HepG2 (cell line): Measurements from ENCODE around the gene ZNF142. TPM values are rescaled to one million over a fixed set of nuclear protein-coding genes. Genes with fewer than 3 reads are reported as not detected.

ENCODE experiments used
- AHR ChIP-seq: IDR thresholded peaks from 2 replicates; pipeline ENCODE4 v1.6.1; 2018; ENCODE audit warnings: missing genetic modification reagents, missing compliant biosample characterization
- BRCA1 ChIP-seq: sonication (generic); formaldehyde crosslinking; IDR thresholded peaks from 2 replicates; pipeline ENCODE4 v1.4.0; 2020; ENCODE audit warnings: missing genetic modification reagents
- CC2D1A ChIP-seq: sonication (generic); formaldehyde crosslinking; IDR thresholded peaks from 2 replicates; pipeline ENCODE4 v1.8.1; 2023; ENCODE audit warnings: mild to moderate bottlenecking, missing genetic modification reagents
- CCDC6 ChIP-seq: sonication (generic); formaldehyde crosslinking; IDR thresholded peaks from 2 replicates; pipeline ENCODE4 v1.8.1; 2022; ENCODE audit warnings: mild to moderate bottlenecking, missing genetic modification reagents, moderate library complexity
- CHD4 ChIP-seq: fragments of 200-600 bp; sonication (generic); IDR thresholded peaks from 2 replicates; pipeline ENCODE4 v1.7.0; 2017; ENCODE audit warnings: mild to moderate bottlenecking, low read length, borderline replicate concordance
- CSRNP1 ChIP-seq: sonication (generic); formaldehyde crosslinking; IDR thresholded peaks from 2 replicates; pipeline ENCODE4 v1.8.1; 2023; ENCODE audit warnings: mild to moderate bottlenecking, missing genetic modification reagents
- CTCF ChIP-seq: sonication (generic); formaldehyde crosslinking; IDR thresholded peaks from 2 replicates; pipeline ENCODE4 v1.5.0; 2020; ENCODE audit warnings: mild to moderate bottlenecking, missing genetic modification reagents, moderate library complexity
- FOXA1 ChIP-seq, 2 experiments: fragments of 450-650 bp in 1 of 2; sonication (generic) in 1 of 2; formaldehyde crosslinking in 1 of 2; IDR thresholded peaks; 2 replicates each; pipeline versions ENCODE4 v1.4.0 to v1.6.1; 2016 to 2020; ENCODE audit warnings: missing genetic modification reagents in 1 of 2
- FOXC1 ChIP-seq: sonication (generic); formaldehyde crosslinking; IDR thresholded peaks from 2 replicates; pipeline ENCODE4 v1.8.0; 2022; ENCODE audit warnings: mild to moderate bottlenecking, missing genetic modification reagents, borderline replicate concordance
- FOXK1 ChIP-seq: sonication (generic); formaldehyde crosslinking; IDR thresholded peaks from 2 replicates; pipeline ENCODE4 v1.4.0; 2020; ENCODE audit warnings: low read depth, missing genetic modification reagents, borderline replicate concordance
- HCFC1 ChIP-seq: fragments of 150-350 bp; IDR thresholded peaks from 2 replicates; pipeline ENCODE4 v1.6.1; 2014; ENCODE audit warnings: low read depth, low read length
- HOXA3 ChIP-seq: sonication (generic); formaldehyde crosslinking; IDR thresholded peaks from 2 replicates; pipeline ENCODE4 v1.5.0; 2020; ENCODE audit warnings: missing genetic modification reagents
- KLF15 ChIP-seq: sonication (generic); formaldehyde crosslinking; IDR thresholded peaks from 2 replicates; pipeline ENCODE4 v1.8.1; 2023; ENCODE audit warnings: borderline replicate concordance, mild to moderate bottlenecking, inconsistent platforms, missing genetic modification reagents, mixed read lengths
- MATR3 ChIP-seq: sonication (generic); formaldehyde crosslinking; IDR thresholded peaks from 2 replicates; pipeline ENCODE4 v1.4.0; 2020; ENCODE audit warnings: missing genetic modification reagents
- REXO4 ChIP-seq: sonication (generic); formaldehyde crosslinking; IDR thresholded peaks from 2 replicates; pipeline ENCODE4 v1.8.0; 2022; ENCODE audit warnings: missing genetic modification reagents, mild to moderate bottlenecking, borderline replicate concordance
- RFXANK ChIP-seq: IDR thresholded peaks from 2 replicates; pipeline ENCODE4 v1.6.1; 2016
- STAG1 ChIP-seq: sonication (generic); formaldehyde crosslinking; IDR thresholded peaks from 2 replicates; pipeline ENCODE4 v1.4.0; 2020; ENCODE audit warnings: missing genetic modification reagents
- TAF15 ChIP-seq: fragments of 200-400 bp; formaldehyde crosslinking; IDR thresholded peaks from one replicate; pipeline ENCODE4 v1.6.1; 2018; ENCODE audit warnings: mild to moderate bottlenecking, low read depth, low read length; ENCODE audit not compliant: poor library complexity, severe bottlenecking
- U2AF2 ChIP-seq: fragments of 200-400 bp; formaldehyde crosslinking; IDR thresholded peaks from 2 replicates; pipeline ENCODE4 v1.6.1; 2017; ENCODE audit warnings: low read depth, mild to moderate bottlenecking, low read length
- ZBTB20 ChIP-seq: sonication (generic); formaldehyde crosslinking; IDR thresholded peaks from 2 replicates; pipeline ENCODE4 v1.8.1; 2023; ENCODE audit warnings: missing genetic modification reagents, low read depth, mild to moderate bottlenecking, borderline replicate concordance
- ZBTB7A ChIP-seq: sonication (generic); formaldehyde crosslinking; IDR thresholded peaks from 2 replicates; pipeline ENCODE4 v1.8.0; 2022; ENCODE audit warnings: mild to moderate bottlenecking, missing genetic modification reagents
- ZFP82 ChIP-seq: sonication (generic); formaldehyde crosslinking; IDR thresholded peaks from 2 replicates; pipeline ENCODE4 v1.5.1; 2020; ENCODE audit warnings: mild to moderate bottlenecking, missing genetic modification reagents, borderline replicate concordance
- ZKSCAN5 ChIP-seq: sonication (generic); formaldehyde crosslinking; IDR thresholded peaks from 2 replicates; pipeline ENCODE4 v1.5.1; 2020; ENCODE audit warnings: mild to moderate bottlenecking, missing genetic modification reagents
- ZNF205 ChIP-seq: IDR thresholded peaks from 2 replicates; pipeline ENCODE4 v1.6.1; 2018; ENCODE audit warnings: missing biosample characterization, missing genetic modification reagents
- ZNF30 ChIP-seq: sonication (generic); formaldehyde crosslinking; IDR thresholded peaks from 2 replicates; pipeline ENCODE4 v1.5.0; 2020; ENCODE audit warnings: mild to moderate bottlenecking, missing genetic modification reagents
- ZNF446 ChIP-seq: sonication (generic); formaldehyde crosslinking; IDR thresholded peaks from 2 replicates; pipeline ENCODE4 v1.5.0; 2020; ENCODE audit warnings: mild to moderate bottlenecking, missing genetic modification reagents
- ZNF547 ChIP-seq: sonication (generic); formaldehyde crosslinking; IDR thresholded peaks from 2 replicates; pipeline ENCODE4 v1.5.1; 2020; ENCODE audit warnings: mild to moderate bottlenecking, missing genetic modification reagents
- ZNF607 ChIP-seq: sonication (generic); formaldehyde crosslinking; IDR thresholded peaks from 2 replicates; pipeline ENCODE4 v1.5.1; 2020; ENCODE audit warnings: missing genetic modification reagents, mild to moderate bottlenecking, borderline replicate concordance
- ZNF670 ChIP-seq: sonication (generic); formaldehyde crosslinking; IDR thresholded peaks from 2 replicates; pipeline ENCODE4 v1.8.0; 2022; ENCODE audit warnings: mild to moderate bottlenecking, missing genetic modification reagents, borderline replicate concordance
- ZNF816 ChIP-seq: sonication (generic); formaldehyde crosslinking; IDR thresholded peaks from 2 replicates; pipeline ENCODE4 v1.8.0; 2022; ENCODE audit warnings: missing genetic modification reagents, mild to moderate bottlenecking, borderline replicate concordance
- polyA plus RNA-seq, 8 experiments: library from polyadenylated mRNA; depleted of rRNA in 3 of 8; stranded (reverse) in 7 of 8; unstranded in 1 of 8; fragments of >200 nt; fragmentation: Illumina TruSeq in 4 of 8; extraction: Trizol in 4 of 8; gene quantifications; 2 replicates each; pipeline versions ENCODE4 v1.2.1 to v1.2.3, GENCODE V29; 2011 to 2016; ENCODE audit warnings: low read depth in 4 of 8, missing spikeins in 1 of 8, mixed read lengths in 1 of 8; ENCODE audit not compliant: insufficient read depth in 1 of 8
- total RNA-seq, 5 experiments: library from RNA; depleted of rRNA; stranded (reverse); fragments of >200 nt; fragmentation: Illumina TruSeq; extraction: Trizol; gene quantifications; 2 replicates each; pipeline ENCODE4 v1.2.3, GENCODE V29; 2016; ENCODE audit warnings: low read depth in 1 of 5

The ZNF142 gene
- total and polyA plus RNA-seq, 2 of the 13 experiments (the other 11 are each of a cell fraction or from before 2014, with no cell fraction given), result 4.8 to 11.4 TPM

GRCh38 chr2:218658671-218659257 is 659 bp downstream of the ZNF142 start (continued):
- TF ChIP-seq HOXA3 (CRISPR knock-in tag) (0 out of 2 replicates have a peak, but pooled peaks have one; percentile 15), REXO4 (CRISPR knock-in tag) (no peak), CTCF (peak; percentile 76), ZBTB7A (CRISPR knock-in tag) (no peak; the same call in 1 of the 2 replicates), RFXANK (CRISPR knock-in tag) (0 out of 2 replicates have a peak, but pooled peaks have one; percentile 3), HCFC1 (no peak), TAF15 (no peak), KLF15 (CRISPR knock-in tag) (no peak), CSRNP1 (CRISPR knock-in tag) (no peak), BRCA1 (no peak), AHR (CRISPR knock-in tag) (no peak), ZNF446 (CRISPR knock-in tag) (peak; percentile 90; the same call in 1 of the 2 replicates), MATR3 (no peak), U2AF2 (no peak), ZNF205 (CRISPR knock-in tag) (no peak), ZNF816 (CRISPR knock-in tag) (no peak), CCDC6 (CRISPR knock-in tag) (peak; percentile 39; the same call in 1 of the 2 replicates), CHD4 (peak; percentile 67; the same call in 1 of the 2 replicates), FOXK1 (peak; percentile 45; the same call in 1 of the 2 replicates), ZBTB20 (no peak; the same call in 1 of the 2 replicates), FOXC1 (CRISPR knock-in tag) (peak; percentile 74; the same call in 1 of the 2 replicates), ZNF607 (CRISPR knock-in tag) (no peak), FOXA1 (IDR thresholded peaks at IDR 0.05) (no peak), FOXA1 (CRISPR knock-in tag; IDR thresholded peaks at IDR 0.05) (no peak), ZFP82 (CRISPR knock-in tag) (0 out of 2 replicates have a peak, but pooled peaks have one; percentile 27), ZNF30 (no peak; the same call in 1 of the 2 replicates), ZNF547 (CRISPR knock-in tag) (no peak), STAG1 (CRISPR knock-in tag) (peak; percentile 54), ZNF670 (no peak), CC2D1A (0 out of 2 replicates have a peak, but pooled peaks have one; percentile 23), ZKSCAN5 (CRISPR knock-in tag) (no peak)
